Breast epithelium (tissue), 4 donors: ENCODE data around the gene TRNP1. TPM values are rescaled to one million over a fixed set of nuclear protein-coding genes. Genes with fewer than 3 reads are reported as not detected.
"Not testable (repeated sequence)": the region's sequence is repeated elsewhere in the genome, so short reads cannot be mapped to it uniquely, and the experiment has no call there.

Experiments used
- DNase-seq, 2 donors: peaks; one replicate each; pipeline ENCODE4 v3.0.0-alpha.2; 2019; ENCODE audit warnings: low spot score in 2 of 2
- H3K27ac ChIP-seq, 2 donors: fragments of 200-600 bp; sonication (generic) in 1 of 2; one replicate each; pipeline ENCODE4 v1.5.1; 2016 to 2019; ENCODE audit warnings: mild to moderate bottlenecking in 1 of 2
- H3K27me3 ChIP-seq, 2 donors: fragments of 200-600 bp; sonication (generic) in 1 of 2; one replicate each; pipeline versions ENCODE4 v1.5.1 to v1.6.0; 2017 to 2019; ENCODE audit warnings: control low read depth in 1 of 2, mild to moderate bottlenecking in 1 of 2
- H3K36me3 ChIP-seq: fragments of 200-600 bp; one replicate; pipeline ENCODE4 v1.5.1; 2019
- H3K4me1 ChIP-seq, 2 donors: fragments of 200-600 bp; sonication (generic); one replicate each; pipeline ENCODE4 v1.5.1; 2016 to 2019; ENCODE audit warnings: control low read depth in 1 of 2
- H3K4me3 ChIP-seq, 3 donors: fragments of 200-600 bp; sonication (generic); 1 replicate in 2 of 3; 2 replicates in 1 of 3; pipeline ENCODE4 v1.5.1; 2016 to 2019; ENCODE audit warnings: mild to moderate bottlenecking in 3 of 3, moderate library complexity in 2 of 3
- H3K9me3 ChIP-seq, 2 donors: fragments of 200-600 bp; sonication (generic) in 1 of 2; one replicate each; pipeline ENCODE4 v1.5.1; 2016 to 2019; ENCODE audit warnings: control low read depth in 1 of 2
- POLR2A ChIP-seq: fragments of 450-650 bp; IDR thresholded peaks from one replicate; pipeline ENCODE4 v1.6.1; 2016; ENCODE audit warnings: antibody characterized with exemption, mild to moderate bottlenecking, moderate library complexity
- POLR2AphosphoS5 ChIP-seq, 3 donors: sonication (generic); formaldehyde crosslinking; IDR thresholded peaks; one replicate each; pipeline ENCODE4 v1.6.1; 2017; ENCODE audit warnings: antibody characterized with exemption in 3 of 3
- intact Hi-C: fragments of 100-400 bp; cut with DNase I; formaldehyde crosslinking; loops from one replicate; pipeline ENCODE4 v1.15.1; 2023; ENCODE audit warnings: low total_unique reads
- total RNA-seq, 3 donors: library from RNA; depleted of rRNA; stranded (reverse); fragments of >200 nt; gene quantifications; one replicate each; pipeline ENCODE4 v1.1.0, GENCODE V29; 2016
- TF ChIP-seq, protein P1 (sequence below), 3 donors: fragments of 450-650 bp; IDR thresholded peaks; one replicate each; pipeline ENCODE4 v1.5.1; 2016 to 2017; ENCODE audit warnings: antibody characterized with exemption in 3 of 3, mild to moderate bottlenecking in 3 of 3, moderate library complexity in 3 of 3

Gene TRNP1
- total RNA-seq, 3 donors from 2014 or later: 1.6 to 27.8 (median 16.7) TPM

DNA sequence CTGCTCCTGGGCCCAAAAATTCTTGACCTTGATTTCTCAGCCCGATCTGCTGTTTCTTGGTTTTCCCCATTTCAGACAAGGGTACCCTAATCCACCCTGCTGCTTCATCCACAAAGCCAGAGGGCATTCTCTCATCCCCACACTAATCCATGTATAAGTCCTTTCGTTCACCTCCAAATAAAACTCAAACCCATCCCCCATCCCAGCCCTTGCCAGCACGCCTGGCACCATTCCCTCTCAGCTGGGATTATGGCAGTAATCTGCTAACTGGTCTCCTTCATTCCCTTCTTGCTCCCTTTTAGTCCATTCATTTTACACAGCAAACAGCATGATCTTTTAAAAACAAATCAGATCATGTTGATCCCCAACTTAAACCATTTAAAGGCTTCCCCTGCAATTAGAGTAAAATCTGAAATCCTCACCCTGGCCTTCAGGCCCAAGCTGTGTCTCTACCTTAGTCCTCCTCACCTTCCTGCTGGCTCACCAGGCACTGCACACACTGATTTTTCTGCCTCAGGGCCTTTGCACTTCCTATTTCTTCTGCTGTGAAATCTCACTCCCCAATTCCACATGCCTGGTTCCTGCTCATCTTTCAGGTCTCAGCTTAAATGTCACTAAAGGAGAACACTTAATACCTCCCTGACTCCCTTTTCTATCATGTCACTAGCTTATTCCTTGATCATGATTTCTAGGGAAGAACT, 12.2 kb upstream of the TRNP1 start:
- TF ChIP-seq POLR2AphosphoS5 (IDR thresholded peaks at IDR 0.05) (no peak), POLR2A (no peak)
- TF ChIP-seq, protein P1, sequence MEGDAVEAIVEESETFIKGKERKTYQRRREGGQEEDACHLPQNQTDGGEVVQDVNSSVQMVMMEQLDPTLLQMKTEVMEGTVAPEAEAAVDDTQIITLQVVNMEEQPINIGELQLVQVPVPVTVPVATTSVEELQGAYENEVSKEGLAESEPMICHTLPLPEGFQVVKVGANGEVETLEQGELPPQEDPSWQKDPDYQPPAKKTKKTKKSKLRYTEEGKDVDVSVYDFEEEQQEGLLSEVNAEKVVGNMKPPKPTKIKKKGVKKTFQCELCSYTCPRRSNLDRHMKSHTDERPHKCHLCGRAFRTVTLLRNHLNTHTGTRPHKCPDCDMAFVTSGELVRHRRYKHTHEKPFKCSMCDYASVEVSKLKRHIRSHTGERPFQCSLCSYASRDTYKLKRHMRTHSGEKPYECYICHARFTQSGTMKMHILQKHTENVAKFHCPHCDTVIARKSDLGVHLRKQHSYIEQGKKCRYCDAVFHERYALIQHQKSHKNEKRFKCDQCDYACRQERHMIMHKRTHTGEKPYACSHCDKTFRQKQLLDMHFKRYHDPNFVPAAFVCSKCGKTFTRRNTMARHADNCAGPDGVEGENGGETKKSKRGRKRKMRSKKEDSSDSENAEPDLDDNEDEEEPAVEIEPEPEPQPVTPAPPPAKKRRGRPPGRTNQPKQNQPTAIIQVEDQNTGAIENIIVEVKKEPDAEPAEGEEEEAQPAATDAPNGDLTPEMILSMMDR (IDR thresholded peaks at IDR 0.05): no peak
- Histone ChIP-seq H3K4me1 (no peaks in the 10 kb centered on the region), H3K36me3 (no peaks in the 10 kb centered on the region), H3K27me3 (no peaks in the 10 kb centered on the region), H3K4me3 (no peak overlapping the region), H3K9me3 (no peaks in the 10 kb centered on the region), H3K27ac (no peak overlapping the region)
- no peak for DNase-seq
- intact Hi-C loops: no loop called here

DNA sequence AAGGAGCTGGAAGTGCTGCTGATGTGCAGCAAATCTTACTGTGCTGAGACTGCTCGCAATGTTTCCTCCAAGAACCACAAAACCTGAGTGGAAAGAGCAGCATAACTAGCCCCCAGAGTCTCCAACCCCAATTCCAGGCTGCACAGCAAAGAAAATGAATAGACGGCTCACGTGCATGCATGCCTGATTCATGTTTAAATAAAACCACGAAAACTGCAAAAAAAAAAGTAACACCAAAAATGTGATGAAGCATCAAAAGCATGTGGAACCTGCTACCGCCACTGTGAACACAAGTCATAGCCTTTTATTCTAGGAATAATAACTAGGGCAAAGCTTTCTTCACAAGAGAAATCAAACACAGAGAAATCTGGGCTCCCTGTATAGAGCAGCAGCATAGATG, 9.6 kb upstream of the TRNP1 start:
- Histone ChIP-seq H3K27ac (no peak overlapping the region), H3K9me3 (no peaks in the 10 kb centered on the region), H3K27me3 (no peaks in the 10 kb centered on the region), H3K36me3 (no peaks in the 10 kb centered on the region), H3K4me3 (no peak overlapping the region), H3K4me1 (no peaks in the 10 kb centered on the region)
- DNase-seq: no peak
- intact Hi-C loops: no loop called here
- TF ChIP-seq POLR2A (no peak), POLR2AphosphoS5 (IDR thresholded peaks at IDR 0.05) (no peak)
- TF ChIP-seq, protein P1 (IDR thresholded peaks at IDR 0.05): no peak

DNA sequence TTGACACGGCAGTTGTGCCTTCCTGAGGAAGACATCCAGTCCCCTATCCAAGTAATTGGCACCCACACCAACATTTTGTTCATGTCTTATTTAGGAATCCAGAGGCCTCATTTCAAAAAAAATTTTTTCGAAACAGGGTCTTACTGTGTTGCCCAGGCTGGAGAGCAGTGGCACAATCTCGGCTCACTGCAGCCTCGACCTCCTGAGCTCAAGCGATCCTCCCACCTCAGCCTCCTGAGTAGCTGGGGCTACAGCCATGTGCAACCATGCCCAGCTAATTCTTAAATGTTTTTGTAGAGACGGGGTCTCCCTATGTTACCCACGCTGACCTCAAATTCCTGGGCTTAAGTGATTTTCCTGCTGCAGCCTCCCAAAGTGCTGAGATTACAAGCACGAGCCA, 9.2 kb upstream of the TRNP1 start:
- Histone ChIP-seq H3K36me3 (no peaks in the 10 kb centered on the region), H3K4me3 (no peak overlapping the region), H3K27me3 (no peaks in the 10 kb centered on the region), H3K9me3 (no peaks in the 10 kb centered on the region), H3K27ac (no peak overlapping the region), H3K4me1 (no peaks in the 10 kb centered on the region)
- intact Hi-C loops: no loop called here
- no peak for DNase-seq
- TF ChIP-seq POLR2A: no peak
- TF ChIP-seq, protein P1 (IDR thresholded peaks at IDR 0.05): no peak
- no peak for TF ChIP-seq POLR2AphosphoS5 (IDR thresholded peaks at IDR 0.05)

DNA sequence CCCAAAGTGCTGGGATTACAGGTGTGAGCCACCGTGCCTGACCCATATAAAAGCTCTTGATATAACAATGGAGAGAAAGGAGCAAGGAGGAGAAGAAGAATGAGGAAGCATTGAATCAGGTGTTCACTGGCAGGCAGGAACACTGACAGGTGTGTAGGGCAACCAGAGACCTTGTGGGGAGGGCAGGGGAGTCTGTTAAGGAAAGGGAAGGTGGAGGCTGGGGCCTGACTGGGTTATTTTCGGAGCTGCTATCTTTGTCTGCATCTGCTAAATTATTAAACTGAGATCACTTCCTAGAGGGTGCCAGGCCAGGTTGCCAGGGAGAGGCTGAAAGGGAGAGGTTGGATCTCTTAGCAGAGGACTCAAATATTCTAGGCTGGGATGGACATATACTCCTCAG, 6.8 kb upstream of the TRNP1 start:
- TF ChIP-seq, protein P1 (IDR thresholded peaks at IDR 0.05): no peak
- TF ChIP-seq POLR2A (no peak), POLR2AphosphoS5 (IDR thresholded peaks at IDR 0.05) (no peak)
- Histone ChIP-seq H3K36me3 (no peaks in the 10 kb centered on the region), H3K9me3 (no peaks in the 10 kb centered on the region), H3K27ac (no peak overlapping the region), H3K4me1 (no peaks in the 10 kb centered on the region), H3K27me3 (no peaks in the 10 kb centered on the region), H3K4me3 (no peak overlapping the region)
- intact Hi-C loops: no loop called here
- DNase-seq: no peak

DNA sequence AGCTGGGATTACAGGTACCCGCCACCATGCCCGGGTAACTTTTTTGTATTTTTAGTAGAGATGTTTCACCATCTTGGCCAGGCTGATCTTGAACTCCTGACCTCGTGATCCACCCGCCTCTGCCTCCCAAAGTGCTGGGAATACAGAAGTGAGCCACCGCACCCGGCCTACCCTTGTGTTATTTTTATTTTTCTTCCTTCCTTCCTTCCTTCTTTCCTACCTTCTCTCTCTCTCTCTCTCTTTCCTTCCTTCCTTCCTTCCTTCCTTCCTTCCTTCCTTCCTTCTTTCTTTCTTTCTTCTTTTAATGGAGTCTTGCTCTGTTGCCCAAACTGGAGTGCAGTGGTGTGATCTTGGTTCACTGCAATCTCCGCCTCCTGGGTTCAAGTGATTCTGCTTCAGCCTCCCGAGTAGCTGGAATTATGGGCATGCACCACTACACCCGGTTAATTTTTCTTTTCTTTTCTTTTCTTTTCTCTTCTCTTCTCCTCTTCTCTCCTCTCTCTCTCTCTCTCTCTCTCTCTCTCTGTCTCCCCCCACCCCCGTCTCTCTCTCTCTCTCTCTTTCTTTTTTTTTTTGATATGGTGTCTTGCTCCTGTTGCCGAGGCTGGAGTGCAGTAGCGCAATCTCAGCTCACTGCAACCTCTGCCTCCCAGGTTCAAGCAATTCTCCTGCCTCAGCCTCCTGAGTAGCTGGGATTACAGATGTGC, 3.9 kb upstream of the TRNP1 start:
- H3K9me3 ChIP-seq, H3K4me1 ChIP-seq, H3K27me3 ChIP-seq, intact Hi-C loops, H3K4me3 ChIP-seq, H3K36me3 ChIP-seq, H3K27ac ChIP-seq, DNase-seq: not testable (repeated sequence)
